HepG2 (cell line): ENCODE data around the gene TJAP1. TPM values are rescaled to one million over a fixed set of nuclear protein-coding genes. Genes with fewer than 3 reads are reported as not detected.

Experiments
- ATF2 ChIP-seq: sonication (generic); formaldehyde crosslinking; IDR thresholded peaks from 2 replicates; pipeline ENCODE4 v1.4.0; 2020; ENCODE audit warnings: missing genetic modification reagents
- DNMT1 ChIP-seq: sonication (generic); formaldehyde crosslinking; IDR thresholded peaks from 2 replicates; pipeline ENCODE4 v1.5.1; 2020; ENCODE audit warnings: mild to moderate bottlenecking, missing genetic modification reagents
- KDM2A ChIP-seq: sonication (generic); formaldehyde crosslinking; IDR thresholded peaks from 2 replicates; pipeline ENCODE4 v1.4.0; 2020; ENCODE audit warnings: low read depth, missing genetic modification reagents, borderline replicate concordance
- POGZ ChIP-seq: sonication (generic); formaldehyde crosslinking; IDR thresholded peaks from 2 replicates; pipeline ENCODE4 v1.4.0; 2020; ENCODE audit warnings: mild to moderate bottlenecking, missing genetic modification reagents
- PREB ChIP-seq: sonication (generic); formaldehyde crosslinking; IDR thresholded peaks from 2 replicates; pipeline ENCODE4 v1.4.0; 2020; ENCODE audit warnings: missing genetic modification reagents
- PRPF4 ChIP-seq: fragments of 200-400 bp; formaldehyde crosslinking; IDR thresholded peaks from 2 replicates; pipeline ENCODE4 v1.6.1; 2016; ENCODE audit warnings: low read length, low read depth; ENCODE audit not compliant: poor library complexity, severe bottlenecking
- PTBP1 ChIP-seq: fragments of 200-400 bp; formaldehyde crosslinking; IDR thresholded peaks from 2 replicates; pipeline ENCODE4 v1.6.1; 2018; ENCODE audit warnings: low read length, low read depth; ENCODE audit not compliant: poor library complexity, severe bottlenecking
- THAP11 ChIP-seq: IDR thresholded peaks from 2 replicates; pipeline ENCODE4 v1.6.1; 2016; ENCODE audit warnings: missing biosample characterization, missing genetic modification reagents
- ZBTB14 ChIP-seq: sonication (generic); formaldehyde crosslinking; IDR thresholded peaks from 2 replicates; pipeline ENCODE4 v1.4.0; 2020; ENCODE audit warnings: missing genetic modification reagents
- ZBTB26 ChIP-seq: IDR thresholded peaks from 2 replicates; pipeline ENCODE4 v1.6.1; 2016; ENCODE audit warnings: missing compliant biosample characterization, missing genetic modification reagents, borderline replicate concordance
- ZNF501 ChIP-seq: sonication (generic); formaldehyde crosslinking; IDR thresholded peaks from 2 replicates; pipeline ENCODE4 v1.5.1; 2020; ENCODE audit warnings: mild to moderate bottlenecking, moderate library complexity, missing genetic modification reagents
- polyA plus RNA-seq, 8 experiments: library from polyadenylated mRNA; depleted of rRNA in 3 of 8; stranded (reverse) in 7 of 8; unstranded in 1 of 8; fragments of >200 nt; fragmentation: Illumina TruSeq in 4 of 8; extraction: Trizol in 4 of 8; gene quantifications; 2 replicates each; pipeline versions ENCODE4 v1.2.1 to v1.2.3, GENCODE V29; 2011 to 2016; ENCODE audit warnings: low read depth in 4 of 8, missing spikeins in 1 of 8, mixed read lengths in 1 of 8; ENCODE audit not compliant: insufficient read depth in 1 of 8
- total RNA-seq, 5 experiments: library from RNA; depleted of rRNA; stranded (reverse); fragments of >200 nt; fragmentation: Illumina TruSeq; extraction: Trizol; gene quantifications; 2 replicates each; pipeline ENCODE4 v1.2.3, GENCODE V29; 2016; ENCODE audit warnings: low read depth in 1 of 5
- TF ChIP-seq, protein P1 (sequence below), 2 experiments: sonication (generic) in 1 of 2; formaldehyde crosslinking in 1 of 2; IDR thresholded peaks; 2 replicates each; pipeline versions ENCODE4 v1.4.0 to v1.6.1; 2018 to 2020; ENCODE audit warnings: missing genetic modification reagents in 2 of 2, borderline replicate concordance in 1 of 2, low read depth in 1 of 2, mild to moderate bottlenecking in 1 of 2, missing biosample characterization in 1 of 2
- TF ChIP-seq, protein P2 (sequence below): sonication (generic); formaldehyde crosslinking; IDR thresholded peaks from 2 replicates; pipeline ENCODE4 v1.5.1; 2020; ENCODE audit warnings: mild to moderate bottlenecking, missing genetic modification reagents, moderate library complexity
- TF ChIP-seq, protein P3 (sequence below): sonication (generic); formaldehyde crosslinking; IDR thresholded peaks from 2 replicates; pipeline ENCODE4 v1.4.0; 2020; ENCODE audit warnings: missing genetic modification reagents
- TF ChIP-seq, protein P4 (sequence below): sonication (generic); formaldehyde crosslinking; IDR thresholded peaks from 2 replicates; pipeline ENCODE4 v1.5.1; 2020; ENCODE audit warnings: missing genetic modification reagents, mild to moderate bottlenecking, borderline replicate concordance

The TJAP1 gene
- total and polyA plus RNA-seq, 2 of the 13 experiments (the other 11 are each of a cell fraction or from before 2014, with no cell fraction given), result 15.7 to 41.6 TPM

GRCh38 chr6:43516697-43517504, 39.5 kb downstream of the TJAP1 start, which contains the start of the genes POLR1C and YIPF3 (continued):
- TF ChIP-seq KDM2A (CRISPR knock-in tag), result peak; percentile 91
- TF ChIP-seq DNMT1, result no peak
- TF ChIP-seq POGZ, result peak; percentile 67; the same call in 1 of the 2 replicates
- TF ChIP-seq PTBP1, result peak; percentile 81
- TF ChIP-seq THAP11, result peak; percentile 95
- no peak for TF ChIP-seq PRPF4
- no peak for TF ChIP-seq ZBTB26
- TF ChIP-seq, protein P1, sequence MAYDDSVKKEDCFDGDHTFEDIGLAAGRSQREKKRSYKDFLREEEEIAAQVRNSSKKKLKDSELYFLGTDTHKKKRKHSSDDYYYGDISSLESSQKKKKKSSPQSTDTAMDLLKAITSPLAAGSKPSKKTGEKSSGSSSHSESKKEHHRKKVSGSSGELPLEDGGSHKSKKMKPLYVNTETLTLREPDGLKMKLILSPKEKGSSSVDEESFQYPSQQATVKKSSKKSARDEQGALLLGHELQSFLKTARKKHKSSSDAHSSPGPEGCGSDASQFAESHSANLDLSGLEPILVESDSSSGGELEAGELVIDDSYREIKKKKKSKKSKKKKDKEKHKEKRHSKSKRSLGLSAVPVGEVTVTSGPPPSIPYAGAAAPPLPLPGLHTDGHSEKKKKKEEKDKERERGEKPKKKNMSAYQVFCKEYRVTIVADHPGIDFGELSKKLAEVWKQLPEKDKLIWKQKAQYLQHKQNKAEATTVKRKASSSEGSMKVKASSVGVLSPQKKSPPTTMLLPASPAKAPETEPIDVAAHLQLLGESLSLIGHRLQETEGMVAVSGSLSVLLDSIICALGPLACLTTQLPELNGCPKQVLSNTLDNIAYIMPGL (CRISPR knock-in tag; IDR thresholded peaks at IDR 0.05; ENCODE audit: borderline replicate concordance in 1 of 2, low read depth in 1 of 2), result peak; percentile 78 to 94; a peak in 3 of 4 replicates
- TF ChIP-seq ZNF501 (CRISPR knock-in tag), result peak; percentile 100
- peak; percentile 57 for TF ChIP-seq ATF2 (CRISPR knock-in tag)
- TF ChIP-seq, protein P2, sequence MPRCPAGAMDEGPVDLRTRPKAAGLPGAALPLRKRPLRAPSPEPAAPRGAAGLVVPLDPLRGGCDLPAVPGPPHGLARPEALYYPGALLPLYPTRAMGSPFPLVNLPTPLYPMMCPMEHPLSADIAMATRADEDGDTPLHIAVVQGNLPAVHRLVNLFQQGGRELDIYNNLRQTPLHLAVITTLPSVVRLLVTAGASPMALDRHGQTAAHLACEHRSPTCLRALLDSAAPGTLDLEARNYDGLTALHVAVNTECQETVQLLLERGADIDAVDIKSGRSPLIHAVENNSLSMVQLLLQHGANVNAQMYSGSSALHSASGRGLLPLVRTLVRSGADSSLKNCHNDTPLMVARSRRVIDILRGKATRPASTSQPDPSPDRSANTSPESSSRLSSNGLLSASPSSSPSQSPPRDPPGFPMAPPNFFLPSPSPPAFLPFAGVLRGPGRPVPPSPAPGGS (CRISPR knock-in tag), result peak; percentile 81
- TF ChIP-seq PREB (CRISPR knock-in tag), result 0 out of 2 replicates have a peak, but pooled peaks have one; percentile 37
- TF ChIP-seq, protein P3, sequence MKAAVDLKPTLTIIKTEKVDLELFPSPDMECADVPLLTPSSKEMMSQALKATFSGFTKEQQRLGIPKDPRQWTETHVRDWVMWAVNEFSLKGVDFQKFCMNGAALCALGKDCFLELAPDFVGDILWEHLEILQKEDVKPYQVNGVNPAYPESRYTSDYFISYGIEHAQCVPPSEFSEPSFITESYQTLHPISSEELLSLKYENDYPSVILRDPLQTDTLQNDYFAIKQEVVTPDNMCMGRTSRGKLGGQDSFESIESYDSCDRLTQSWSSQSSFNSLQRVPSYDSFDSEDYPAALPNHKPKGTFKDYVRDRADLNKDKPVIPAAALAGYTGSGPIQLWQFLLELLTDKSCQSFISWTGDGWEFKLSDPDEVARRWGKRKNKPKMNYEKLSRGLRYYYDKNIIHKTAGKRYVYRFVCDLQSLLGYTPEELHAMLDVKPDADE (CRISPR knock-in tag), result 0 out of 2 replicates have a peak, but pooled peaks have one; percentile 40
- TF ChIP-seq, protein P4, sequence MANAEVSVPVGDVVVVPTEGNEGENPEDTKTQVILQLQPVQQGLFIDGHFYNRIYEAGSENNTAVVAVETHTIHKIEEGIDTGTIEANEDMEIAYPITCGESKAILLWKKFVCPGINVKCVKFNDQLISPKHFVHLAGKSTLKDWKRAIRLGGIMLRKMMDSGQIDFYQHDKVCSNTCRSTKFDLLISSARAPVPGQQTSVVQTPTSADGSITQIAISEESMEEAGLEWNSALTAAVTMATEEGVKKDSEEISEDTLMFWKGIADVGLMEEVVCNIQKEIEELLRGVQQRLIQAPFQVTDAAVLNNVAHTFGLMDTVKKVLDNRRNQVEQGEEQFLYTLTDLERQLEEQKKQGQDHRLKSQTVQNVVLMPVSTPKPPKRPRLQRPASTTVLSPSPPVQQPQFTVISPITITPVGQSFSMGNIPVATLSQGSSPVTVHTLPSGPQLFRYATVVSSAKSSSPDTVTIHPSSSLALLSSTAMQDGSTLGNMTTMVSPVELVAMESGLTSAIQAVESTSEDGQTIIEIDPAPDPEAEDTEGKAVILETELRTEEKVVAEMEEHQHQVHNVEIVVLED (CRISPR knock-in tag), result peak; percentile 82; the same call in 1 of the 2 replicates
- peak; percentile 46; the same call in 1 of the 2 replicates for TF ChIP-seq ZBTB14 (CRISPR knock-in tag)
